Measurements from ENCODE around the gene ZNF335.

ZNF335 gene

GRCh38 chr20:45934046-45934585 is 37.9 kb downstream of the ZNF335 start:
- TF ChIP-seq TAF1 (IDR thresholded peaks at IDR 0.05; ENCODE audit: low read depth) (no peak), ZBTB7A (IDR thresholded peaks at IDR 0.05; ENCODE audit: low read depth) (peak; percentile 90), EGR1 (IDR thresholded peaks at IDR 0.05) (no peak), EP300 (IDR thresholded peaks at IDR 0.05; ENCODE audit: borderline replicate concordance) (no peak)

GRCh38 chr20:45933266-45934045 is 38.5 kb downstream of the ZNF335 start:
- TF ChIP-seq CREB1 (IDR thresholded peaks at IDR 0.05; ENCODE audit: low read depth): no peak
- TF ChIP-seq FOXM1 (IDR thresholded peaks at IDR 0.05; ENCODE audit: borderline replicate concordance, low read depth): no peak
- TF ChIP-seq TAF1 (IDR thresholded peaks at IDR 0.05; ENCODE audit: low read depth): peak; percentile 27; the same call in 1 of the 2 replicates
- no peak for TF ChIP-seq TCF12 (IDR thresholded peaks at IDR 0.05; ENCODE audit: low read depth)
- no peak for TF ChIP-seq REST (IDR thresholded peaks at IDR 0.05; ENCODE audit: low read depth)
- no peak for TF ChIP-seq ZBTB7A (IDR thresholded peaks at IDR 0.05; ENCODE audit: low read depth)
- TF ChIP-seq CEBPB (IDR thresholded peaks at IDR 0.05): no peak
- no peak for TF ChIP-seq EP300 (IDR thresholded peaks at IDR 0.05; ENCODE audit: borderline replicate concordance)
- no peak for TF ChIP-seq MAX (IDR thresholded peaks at IDR 0.05)
- no peak for TF ChIP-seq TEAD4 (IDR thresholded peaks at IDR 0.05)
- TF ChIP-seq YY1 (IDR thresholded peaks at IDR 0.05; ENCODE audit: low read depth): no peak
- no peak for TF ChIP-seq USF1 (IDR thresholded peaks at IDR 0.05)
- no peak for TF ChIP-seq RAD21 (IDR thresholded peaks at IDR 0.05; ENCODE audit: low read depth)
- TF ChIP-seq NFIC (IDR thresholded peaks at IDR 0.05): peak; percentile 47; the same call in 1 of the 2 replicates
- TF ChIP-seq EGR1 (IDR thresholded peaks at IDR 0.05): 0 out of 2 replicates have a peak, but pooled peaks have one; percentile 21

- TF ChIP-seq REST (IDR thresholded peaks at IDR 0.05; ENCODE audit: low read depth) (no peak), EP300 (IDR thresholded peaks at IDR 0.05; ENCODE audit: borderline replicate concordance) (no peak), ZBTB7A (IDR thresholded peaks at IDR 0.05; ENCODE audit: low read depth) (no peak), MAX (IDR thresholded peaks at IDR 0.05) (no peak), USF1 (IDR thresholded peaks at IDR 0.05) (no peak)
Measured at GRCh38 chr20:45927071-45927878, 44.7 kb downstream of the ZNF335 start.

- TF ChIP-seq FOXM1 (IDR thresholded peaks at IDR 0.05; ENCODE audit: borderline replicate concordance, low read depth): no peak
- TF ChIP-seq RAD21 (IDR thresholded peaks at IDR 0.05; ENCODE audit: low read depth): no peak
- TF ChIP-seq REST (IDR thresholded peaks at IDR 0.05; ENCODE audit: low read depth): no peak
- TF ChIP-seq TAF1 (IDR thresholded peaks at IDR 0.05; ENCODE audit: low read depth): no peak
- TF ChIP-seq TCF12 (IDR thresholded peaks at IDR 0.05; ENCODE audit: low read depth): no peak
- no peak for TF ChIP-seq ZBTB7A (IDR thresholded peaks at IDR 0.05; ENCODE audit: low read depth)
- TF ChIP-seq TEAD4 (IDR thresholded peaks at IDR 0.05): no peak
- TF ChIP-seq EGR1 (IDR thresholded peaks at IDR 0.05): no peak
- no peak for TF ChIP-seq CREB1 (IDR thresholded peaks at IDR 0.05; ENCODE audit: low read depth)
- TF ChIP-seq CEBPB (IDR thresholded peaks at IDR 0.05): no peak
- TF ChIP-seq MAX (IDR thresholded peaks at IDR 0.05): no peak
- no peak for TF ChIP-seq EP300 (IDR thresholded peaks at IDR 0.05; ENCODE audit: borderline replicate concordance)
- no peak for TF ChIP-seq NFIC (IDR thresholded peaks at IDR 0.05)
- no peak for TF ChIP-seq USF1 (IDR thresholded peaks at IDR 0.05)
- no peak for TF ChIP-seq YY1 (IDR thresholded peaks at IDR 0.05; ENCODE audit: low read depth)
Measured at GRCh38 chr20:45926731-45927070, 45.3 kb downstream of the ZNF335 start.

Measured in Ishikawa (cell line).